Measurements from ENCODE around the gene ATP9B.

GRCh38 chr18:79405019-79405780 is 336.0 kb downstream of the ATP9B start:
- no peak for TF ChIP-seq CTCF (conservative IDR thresholded peaks at IDR 0.05 in 1 of 2, IDR thresholded peaks at IDR 0.05 in 1 of 2; ENCODE audit: extremely low read depth in 1 of 2, insufficient read depth in 1 of 2, low read depth in 1 of 2, low read length in 2 of 2)
- TF ChIP-seq EZH2 (IDR thresholded peaks at IDR 0.05; ENCODE audit: borderline replicate concordance, low read length) = no peak
